Hematopoietic multipotent progenitor cell treated with erythropoietin and hydrocortisone succinate and interleukin-3 and kit ligand, for 6 days (in vitro differentiated cells): ENCODE results near the gene FGF11.
"Not testable (repeated sequence)": the region's sequence is repeated elsewhere in the genome, so short reads cannot be mapped to it uniquely, and the experiment has no call there.

Source experiments
- DNase-seq: peaks from one replicate; pipeline ENCODE4 v3.0.0-alpha.2; 2015

FGF11 gene

DNA sequence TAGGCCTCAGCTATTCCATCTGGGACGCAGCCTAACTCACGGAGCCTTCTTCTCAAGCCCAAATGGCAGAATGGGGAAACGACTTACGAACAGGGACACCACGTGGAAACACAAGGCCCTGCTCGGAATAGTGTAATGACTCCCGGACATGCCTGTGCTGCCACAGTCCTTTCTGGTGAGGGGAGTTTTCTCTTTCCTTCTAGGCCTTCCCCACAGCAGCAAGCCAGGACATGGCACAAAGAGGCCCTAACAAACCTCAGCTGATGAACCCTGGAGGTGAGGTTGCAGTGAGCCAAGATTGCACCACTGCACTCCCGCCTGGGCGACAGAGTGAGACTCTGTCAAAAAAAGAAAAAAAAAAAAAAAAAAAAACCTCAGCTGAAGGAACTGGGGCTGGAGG lies 24.8 kb downstream of the FGF11 start:
- no peak for DNase-seq

DNA sequence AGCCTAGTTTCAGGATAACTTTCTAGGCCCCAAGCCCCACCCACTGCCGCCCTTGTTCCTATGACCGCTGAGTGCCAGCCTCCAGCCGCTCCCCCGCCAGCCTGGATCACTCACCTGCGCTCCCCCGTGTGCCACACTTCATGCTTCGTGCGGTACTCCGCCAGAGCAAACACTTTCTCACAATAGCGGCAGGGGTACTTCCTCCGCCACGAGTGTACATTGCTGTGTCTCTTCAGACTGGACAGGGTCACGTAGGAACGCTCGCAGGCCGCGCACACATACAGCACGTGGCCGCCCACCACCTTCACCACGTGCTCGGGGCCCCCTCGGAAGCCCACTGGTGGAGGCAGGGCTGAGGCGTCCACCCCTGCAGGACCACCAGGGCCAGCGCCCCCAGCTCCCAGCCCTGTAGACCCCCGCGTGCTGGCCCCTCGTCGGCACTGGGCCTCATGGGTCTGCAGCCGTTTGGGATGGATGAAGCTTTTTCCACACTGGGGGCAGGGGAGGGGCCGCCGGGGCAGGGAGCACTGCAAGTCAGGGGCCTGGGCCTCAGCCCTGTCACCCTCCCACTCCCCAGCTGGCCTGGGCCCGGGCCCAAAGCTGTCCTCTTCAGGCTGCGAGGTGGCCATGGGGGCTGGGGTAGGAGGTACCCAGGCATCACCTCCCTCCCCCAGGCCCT lies 26.4 kb downstream of the FGF11 start:
- no peak for DNase-seq

DNA sequence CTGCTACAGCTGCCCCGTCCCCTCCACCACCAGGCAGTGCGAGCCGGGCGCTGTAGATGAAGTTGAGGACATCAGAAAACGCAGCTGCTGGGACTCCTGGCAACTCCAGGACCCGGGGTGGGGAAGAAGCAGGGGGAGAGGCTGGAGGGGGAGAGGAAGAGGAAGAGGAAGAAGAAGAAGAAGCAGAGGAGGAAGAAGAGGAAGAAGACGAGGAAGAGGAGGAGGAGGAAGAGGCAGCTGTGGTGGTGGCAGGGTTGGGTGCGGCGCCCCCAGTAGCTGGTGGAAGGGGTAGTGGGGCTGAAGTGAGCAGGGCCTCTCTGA lies 27.0 kb downstream of the FGF11 start:
- no peak for DNase-seq

DNA sequence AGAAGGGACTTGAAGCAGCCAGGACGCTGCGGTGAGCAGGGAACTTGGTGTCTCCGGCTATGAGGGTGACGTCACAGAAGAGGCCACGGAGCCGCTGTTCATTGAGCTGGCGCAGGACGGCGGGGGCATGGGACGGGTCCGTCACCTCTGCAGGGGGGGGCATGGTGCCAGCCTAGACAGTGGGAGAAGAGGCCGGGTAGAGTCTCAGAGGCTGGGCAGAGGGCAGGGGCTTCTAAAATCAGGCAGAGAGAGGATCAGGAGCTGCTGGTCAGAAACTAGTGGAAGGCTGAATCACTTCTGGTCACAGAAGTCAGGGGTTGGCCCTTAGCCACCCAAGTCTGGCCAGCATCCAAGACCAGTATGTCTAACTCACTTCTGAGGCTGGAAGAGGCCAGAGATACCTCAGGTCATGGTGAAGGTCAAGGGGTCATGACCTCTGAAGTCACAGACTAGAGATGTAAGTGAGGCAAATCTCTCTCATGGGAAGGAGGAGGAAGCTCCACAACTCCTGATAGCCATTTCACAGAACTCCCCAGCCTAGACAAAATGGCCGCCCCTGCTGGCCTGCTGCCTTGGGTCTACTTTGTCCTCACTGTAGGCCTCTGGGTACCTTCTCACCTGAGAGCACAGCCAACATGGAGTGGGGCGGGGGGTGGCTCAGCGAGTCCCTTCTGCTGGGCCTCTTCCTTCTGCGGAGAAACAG lies 27.5 kb downstream of the FGF11 start:
- DNase-seq, result peak; percentile 59

DNA sequence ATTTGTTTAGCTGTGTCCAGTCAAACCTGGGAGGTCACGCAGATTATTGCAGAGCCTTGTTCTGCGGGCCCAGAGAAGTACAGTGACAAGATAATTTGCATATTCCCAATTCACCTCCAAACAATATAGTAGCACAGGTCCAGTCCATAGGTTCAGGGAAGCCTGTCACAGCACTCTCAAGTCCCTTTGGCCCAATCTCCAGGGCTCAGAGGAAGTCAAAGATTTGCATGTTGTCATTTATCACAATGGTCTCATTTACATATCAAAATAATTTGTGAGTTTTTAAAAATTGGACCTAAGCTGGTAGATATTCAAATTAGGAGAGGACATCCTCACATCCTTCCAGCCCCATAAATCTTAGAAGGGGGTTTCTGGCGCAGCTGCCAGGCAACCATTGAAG lies 28.2 kb downstream of the FGF11 start:
- no peak for DNase-seq

DNA sequence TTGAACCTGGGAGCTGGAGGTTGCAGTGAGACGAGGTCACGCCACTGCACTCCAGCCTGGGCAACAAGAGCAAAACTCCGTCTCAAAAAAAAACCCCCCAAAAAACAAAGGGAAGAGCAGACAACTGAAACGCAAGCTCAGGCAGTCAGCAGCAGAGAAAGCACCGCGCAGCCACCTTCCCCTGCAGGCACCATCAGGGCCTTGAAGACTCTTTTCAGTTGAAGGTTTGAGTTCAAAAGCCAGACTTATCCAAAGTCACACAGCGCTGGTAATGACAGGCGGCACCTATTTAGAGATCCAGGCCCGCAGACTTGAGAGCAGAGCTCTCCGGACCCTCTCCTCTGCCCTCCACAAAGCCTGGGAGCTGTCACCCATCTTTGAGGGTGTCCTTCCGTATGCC lies 29.0 kb downstream of the FGF11 start:
- no peak for DNase-seq

DNA sequence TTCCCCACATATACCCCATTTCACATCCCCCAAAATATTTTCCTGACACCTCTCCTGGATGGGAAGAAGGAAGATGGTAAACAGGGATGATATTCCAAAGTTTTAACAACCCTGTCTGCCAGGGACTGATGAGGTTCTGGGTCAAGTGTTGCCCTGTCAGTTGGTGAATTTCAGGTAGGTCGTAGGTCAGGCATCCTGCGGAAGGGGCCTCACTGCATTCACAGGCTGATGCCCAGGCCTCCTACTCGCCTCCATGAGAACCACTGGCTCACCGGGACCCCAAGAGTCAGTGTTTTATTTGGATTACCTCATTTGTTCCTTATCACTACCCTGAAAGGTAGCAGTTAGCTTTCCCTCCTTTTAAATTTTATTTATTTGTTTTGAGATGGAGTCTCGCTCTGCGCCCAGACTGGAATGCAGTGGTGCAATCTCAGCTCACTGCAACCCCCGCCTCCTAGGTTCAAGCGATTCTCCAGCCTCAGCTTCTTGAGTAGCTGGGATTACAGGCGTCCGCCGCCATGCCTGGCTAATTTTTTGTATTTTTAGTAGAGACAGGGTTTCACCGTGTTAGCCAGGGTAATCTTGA lies 29.6 kb downstream of the FGF11 start:
- DNase-seq, result no peak

DNA sequence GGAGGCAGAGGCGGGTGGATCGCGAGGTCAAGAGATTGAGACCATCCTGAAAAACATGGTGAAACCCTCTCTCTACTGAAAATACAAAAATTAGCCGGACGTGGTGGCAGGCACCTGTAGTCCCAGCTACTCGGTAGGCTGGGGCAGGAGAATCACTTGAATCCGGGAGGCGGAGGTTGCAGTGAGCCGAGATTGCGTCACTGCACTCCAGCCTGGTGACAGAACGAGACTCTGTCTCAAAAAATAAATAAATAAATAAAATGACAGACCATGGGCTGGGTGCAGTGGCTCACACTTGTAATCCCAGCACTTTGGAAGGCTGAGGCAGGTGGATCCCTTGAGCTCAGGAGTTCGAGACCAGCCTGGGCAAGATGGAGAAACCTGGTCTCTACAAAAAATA lies 30.5 kb downstream of the FGF11 start:
- not testable (repeated sequence) for DNase-seq

DNA sequence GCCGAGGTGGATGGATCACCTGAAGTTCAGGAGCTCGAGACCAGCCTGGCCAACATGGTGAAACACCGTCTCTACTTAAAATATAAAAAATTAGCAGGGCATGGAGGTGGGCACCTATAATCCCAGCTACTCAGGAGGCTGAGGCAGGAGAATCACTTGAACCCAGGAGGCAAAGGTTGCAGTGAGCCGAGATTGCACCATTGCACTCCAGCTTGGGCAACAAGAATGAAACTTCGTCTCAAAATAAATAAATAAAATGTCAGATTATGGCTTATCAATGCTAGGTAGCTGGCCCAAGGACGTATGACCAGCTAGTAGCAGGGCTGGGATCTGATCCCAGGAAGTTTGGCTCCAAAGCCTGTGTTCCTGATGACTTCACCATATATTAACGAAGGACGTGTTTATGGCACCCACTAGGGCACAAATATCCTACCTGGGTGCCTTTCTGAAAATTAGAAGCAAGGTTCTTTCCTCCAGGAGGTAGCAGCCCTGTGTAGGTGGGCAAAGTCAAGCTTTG lies 31.2 kb downstream of the FGF11 start:
- DNase-seq, result not testable (repeated sequence)

DNA sequence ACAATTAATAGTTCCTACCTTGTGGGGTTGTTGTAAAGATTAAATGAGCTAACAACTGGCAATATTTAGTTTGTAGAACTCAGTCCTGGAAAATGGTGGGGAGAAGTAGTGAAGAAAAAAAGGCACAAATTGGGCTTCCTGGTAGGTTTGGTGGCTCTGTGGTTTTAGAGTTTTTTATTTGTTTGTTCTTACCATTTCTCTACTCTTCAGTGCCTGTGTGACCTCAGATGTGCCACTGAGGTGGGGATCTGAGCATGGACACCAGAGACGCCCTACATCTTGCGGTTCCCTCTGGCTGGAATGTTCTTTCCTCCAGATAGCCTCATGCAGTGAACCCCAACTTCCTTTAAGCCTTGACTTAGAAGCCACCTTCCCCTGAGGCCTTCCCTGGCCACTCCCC lies 32.4 kb downstream of the FGF11 start:
- no peak for DNase-seq

DNA sequence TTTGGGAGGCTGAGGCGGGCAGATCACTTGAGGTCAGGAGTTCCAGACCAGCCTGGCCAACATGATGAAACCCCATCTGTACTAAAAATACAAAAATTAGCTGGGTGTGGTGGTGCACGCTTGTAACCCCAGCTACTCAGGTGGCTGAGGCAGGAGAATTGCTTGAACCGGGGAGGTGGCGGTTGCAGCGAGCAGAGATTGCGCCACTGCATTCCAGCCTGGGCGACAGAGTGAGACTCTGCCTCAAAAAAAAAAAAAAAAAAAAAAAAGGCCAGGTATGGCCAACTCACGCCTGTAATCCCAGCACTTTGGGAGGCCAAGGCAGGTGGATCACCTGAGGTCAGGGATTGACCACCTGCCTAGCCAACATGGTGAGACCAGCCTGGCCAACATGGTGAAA lies 35.5 kb downstream of the FGF11 start:
- not testable (repeated sequence) for DNase-seq

DNA sequence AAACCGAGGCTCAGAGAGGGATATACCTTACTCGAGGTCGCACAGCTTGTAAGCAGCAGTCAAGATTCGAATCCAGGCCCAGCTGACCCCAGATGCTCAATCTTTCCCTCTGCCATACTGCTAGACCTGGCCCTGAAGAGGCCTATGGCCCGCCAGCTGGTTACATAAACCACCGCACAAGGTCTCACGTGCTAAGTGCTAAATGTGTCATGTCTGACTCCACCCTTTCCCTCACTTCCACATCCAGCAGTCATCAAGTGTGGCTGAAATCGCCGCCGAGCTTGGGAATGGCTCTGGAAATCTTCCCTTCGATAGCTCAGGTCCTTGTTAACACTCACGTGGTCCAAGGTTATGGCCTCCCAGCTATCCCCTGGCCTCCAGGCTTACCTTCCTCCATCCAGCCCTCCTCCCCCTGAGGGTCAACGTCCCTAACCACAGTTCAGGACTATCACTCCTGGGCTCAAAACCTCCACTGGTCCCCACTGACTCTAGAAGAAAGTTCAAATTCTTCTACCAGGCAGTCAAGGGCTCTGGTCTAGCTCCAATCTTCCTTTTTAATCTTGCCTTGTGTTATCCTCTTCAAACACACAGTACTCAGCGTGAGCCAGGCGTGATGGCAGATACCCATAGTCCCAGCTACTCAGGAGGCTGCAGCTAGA lies 36.6 kb downstream of the FGF11 start:
- peak; percentile 92 for DNase-seq

DNA sequence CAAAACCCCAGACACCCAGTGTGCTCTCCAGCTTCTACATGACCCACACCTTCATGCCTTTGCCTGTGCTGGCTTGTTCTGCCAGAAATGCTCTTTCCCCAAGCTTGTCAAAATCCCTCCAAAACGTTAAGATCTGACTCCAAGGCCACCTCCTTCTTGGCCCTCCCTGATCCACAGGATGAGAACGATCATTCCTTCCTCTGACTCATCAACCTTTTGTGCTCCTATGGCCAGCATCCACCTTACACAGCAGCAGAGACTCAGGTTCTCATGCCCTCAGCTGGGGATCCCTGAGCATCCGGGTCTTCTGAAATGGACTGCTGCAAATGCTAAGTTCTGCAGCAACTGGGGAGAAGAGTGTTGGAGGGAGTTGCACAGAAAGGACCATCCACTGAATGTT lies 37.2 kb downstream of the FGF11 start:
- DNase-seq, result no peak

DNA sequence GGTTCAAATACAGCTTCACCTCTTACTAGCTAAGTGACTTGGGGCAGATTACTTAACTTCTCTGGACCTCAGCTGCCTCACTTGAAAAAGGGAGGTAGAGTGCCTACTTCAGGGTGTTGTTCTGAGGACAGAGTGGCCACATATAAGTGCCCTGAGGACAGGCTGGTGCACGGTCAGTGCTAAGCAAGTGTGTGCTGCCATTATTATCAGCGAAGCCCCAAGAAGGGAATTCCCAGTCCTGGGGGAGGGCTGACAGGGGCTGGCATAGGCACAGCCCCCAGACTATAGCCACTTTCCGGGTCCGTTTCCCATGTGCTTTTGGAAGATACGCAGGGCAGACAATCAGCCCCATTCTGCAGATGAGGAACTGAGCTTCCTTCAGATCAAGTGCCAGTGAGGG lies 37.6 kb downstream of the FGF11 start:
- peak; percentile 25 for DNase-seq

DNA sequence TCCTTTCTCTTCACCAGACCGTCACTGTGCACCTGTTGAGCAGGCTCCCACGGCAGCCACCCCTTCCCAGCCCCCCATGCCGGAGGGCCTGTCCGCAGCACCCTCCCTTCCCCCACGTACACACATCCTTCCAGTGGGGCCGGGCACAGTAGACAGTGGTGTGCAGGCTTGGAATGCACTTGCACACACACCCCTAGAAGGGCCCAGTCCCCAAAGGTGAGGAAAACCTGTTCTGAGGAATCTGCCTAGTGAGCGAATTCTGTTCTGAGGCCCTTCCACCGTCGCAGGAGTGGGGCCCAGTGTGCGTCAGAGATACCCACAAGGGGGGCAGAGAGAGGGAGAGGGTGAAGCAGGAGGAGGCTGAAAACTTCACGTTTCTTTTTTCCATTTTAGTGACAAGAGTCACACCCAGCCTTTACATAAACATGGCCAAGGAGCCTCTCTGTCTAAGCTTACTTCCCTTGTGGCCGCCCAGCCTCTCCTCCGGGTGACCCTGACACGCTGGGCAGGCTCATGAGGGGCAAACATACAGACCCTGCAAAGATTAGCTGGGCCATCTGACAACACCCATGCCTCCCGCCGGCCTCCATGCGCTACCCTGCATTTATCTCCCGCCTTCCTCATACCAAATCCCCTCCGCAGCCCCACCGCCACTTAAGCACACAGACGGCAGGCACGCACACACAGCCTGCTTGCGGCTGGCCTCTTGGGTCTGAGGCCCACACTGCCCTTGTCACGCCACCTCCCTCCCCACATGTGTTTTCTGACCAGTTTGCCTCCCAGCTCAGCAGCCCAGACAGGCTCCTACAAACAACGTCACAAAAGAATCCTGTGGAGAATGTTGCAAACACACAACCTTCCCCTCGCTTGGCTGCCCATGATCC lies 38.3 kb downstream of the FGF11 start:
- DNase-seq, result peak; percentile 69

DNA sequence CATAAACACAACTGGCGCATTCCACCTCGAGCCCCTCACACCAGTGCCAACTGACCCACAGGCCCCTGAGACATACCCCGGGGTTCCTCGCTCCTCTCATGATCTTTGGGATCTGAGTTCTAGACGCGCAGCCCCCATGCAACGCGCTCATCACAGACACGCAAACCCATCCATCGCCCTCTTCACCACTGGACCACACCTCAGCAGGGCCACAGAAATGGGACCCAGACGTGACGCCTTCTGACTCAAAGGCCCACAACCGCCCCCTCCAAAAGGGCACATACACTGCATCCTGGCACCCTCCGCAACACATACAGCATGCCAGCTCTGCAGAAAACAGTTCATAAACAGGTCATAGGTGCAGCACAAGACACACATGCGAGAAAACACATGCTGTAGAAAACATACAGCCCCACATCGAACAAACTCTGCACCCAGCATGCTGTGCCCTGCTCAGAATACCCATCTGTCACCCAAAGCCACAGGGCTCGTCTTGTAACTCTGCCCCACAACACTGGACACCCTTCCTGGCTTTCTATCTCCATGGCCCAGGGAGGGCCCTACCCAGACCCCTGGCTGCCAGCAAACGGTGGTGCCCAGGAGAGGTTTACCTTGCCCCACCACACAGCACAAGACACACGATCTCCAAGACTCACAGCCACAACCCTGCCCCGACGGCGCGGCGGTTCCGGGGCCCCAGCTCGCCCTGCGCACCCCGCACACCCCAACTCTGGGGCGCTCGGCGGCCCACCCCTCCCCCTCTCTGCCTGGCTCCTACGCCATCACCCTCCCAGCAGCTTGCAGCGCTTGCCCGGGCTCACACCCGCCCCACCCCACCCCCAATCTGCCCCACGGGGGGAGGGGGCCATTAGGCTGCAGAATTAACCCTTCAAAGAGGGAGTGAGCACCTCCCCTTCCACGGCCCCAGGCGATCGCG lies 39.2 kb downstream of the FGF11 start:
- peak; percentile 84 for DNase-seq

DNA sequence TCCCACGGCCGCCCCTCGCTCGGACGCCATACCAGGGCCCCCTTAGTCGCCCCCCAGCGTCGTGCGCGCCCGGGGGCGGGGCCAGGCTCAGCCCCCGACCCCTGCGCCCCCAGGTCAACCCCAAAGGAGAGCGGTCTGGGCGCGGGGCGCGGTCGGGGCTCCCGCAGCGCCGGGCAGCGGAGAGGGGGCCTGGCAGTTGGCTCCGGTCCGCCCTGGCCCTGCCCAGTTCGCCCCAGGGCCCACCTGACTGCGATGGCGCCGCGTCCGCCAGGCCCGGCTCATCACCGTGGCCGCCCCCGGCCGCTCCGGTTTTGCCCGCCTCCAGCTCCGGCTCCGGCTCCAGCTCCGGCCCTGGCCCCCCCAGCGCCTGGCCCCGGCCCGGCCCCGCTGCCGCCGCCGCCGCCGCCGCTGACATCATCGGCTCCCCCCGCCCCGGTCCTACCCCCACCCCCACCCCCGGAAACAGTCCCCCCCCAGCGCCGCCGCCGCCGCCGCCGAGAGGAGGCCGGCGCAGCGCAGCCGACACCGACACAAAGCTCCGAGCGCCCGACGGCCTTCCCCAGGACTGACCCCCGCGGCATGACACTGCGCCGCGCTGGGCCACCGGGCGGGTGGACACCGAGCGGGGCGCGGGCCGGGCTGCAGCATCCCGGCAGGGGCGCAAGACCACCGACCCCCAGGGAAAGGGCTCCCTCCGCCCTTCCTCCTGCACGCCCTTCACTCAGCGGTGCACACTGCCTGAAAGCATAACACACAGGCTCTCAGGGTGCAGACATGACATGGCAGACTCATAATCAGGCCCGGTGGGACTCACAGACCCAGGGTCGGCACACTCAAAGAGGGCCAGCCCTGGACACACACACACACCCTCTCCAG lies 40.1 kb downstream of the FGF11 start, which contains the start of gene ZBTB4:
Gene ZBTB4, minus strand, starts transcription at position 419 of the 876 bp plus-strand sequence. CDS start 12,830 bp downstream, outside the sequence.
- peak; percentile 69 for DNase-seq

DNA sequence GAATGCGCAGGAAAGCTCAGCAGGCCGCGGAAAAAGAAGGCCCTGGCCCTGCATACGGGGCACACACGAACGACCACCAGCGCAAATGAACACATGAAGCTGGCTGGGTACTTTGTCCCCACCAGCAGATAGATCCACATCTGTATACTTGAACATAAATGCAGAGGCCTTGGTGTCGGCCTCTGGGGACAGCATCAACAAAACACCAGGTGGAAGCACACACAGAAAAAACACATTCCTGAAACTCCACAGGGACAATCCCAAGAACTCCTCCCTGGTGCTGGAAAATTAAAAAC lies 40.7 kb downstream of the FGF11 start:
- no peak for DNase-seq

DNA sequence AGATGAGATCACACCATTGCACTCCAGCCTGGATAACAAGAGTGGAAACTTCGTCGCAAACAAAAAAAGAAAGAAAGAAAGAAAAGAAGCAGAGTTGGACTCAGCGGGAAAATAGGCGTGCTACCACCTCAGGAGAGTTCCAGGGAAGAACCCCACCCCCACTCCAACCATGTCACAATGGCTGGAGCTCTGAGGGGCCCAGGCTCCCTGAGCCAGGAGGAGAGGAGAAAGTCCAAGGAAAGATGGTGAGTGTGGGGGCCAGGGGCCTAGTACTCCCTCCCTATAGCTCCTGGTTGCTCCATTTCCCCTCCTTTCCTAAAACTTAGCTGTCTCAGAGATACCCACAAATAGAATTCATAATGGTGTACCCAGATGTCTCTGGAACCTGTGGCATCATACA lies 42.0 kb downstream of the FGF11 start, which contains the start of gene SLC35G6:
Gene SLC35G6, plus strand, starts transcription at position 172 of the 400 bp plus-strand sequence. Its CDS starts 71 bp downstream, at position 243.
- not testable (repeated sequence) for DNase-seq
